B cell (primary cell): ENCODE results near the gene C2orf42. TPM values are rescaled to one million over a fixed set of nuclear protein-coding genes. Genes with fewer than 3 reads are reported as not detected.
"Not testable (repeated sequence)": the region's sequence is repeated elsewhere in the genome, so short reads cannot be mapped to it uniquely, and the experiment has no call there.

Source experiments
- ATAC-seq: fragments of 200-7000 bp; cut with Tn5 transposase; one replicate; pipeline ENCODE4 v1.10.0; 2021; ENCODE audit warnings: low read depth, mild to moderate bottlenecking, moderate number of reproducible peaks, moderate library complexity
- CTCF ChIA-PET: fragments of 350-600 bp; sonication (Branson Sonifier 250); formaldehyde crosslinking; loops from one replicate; lab custom pipeline; 2021; ENCODE audit warnings: antibody characterized with exemption, inconsistent platforms; lab: Charles Lee
- POLR2A ChIA-PET: fragments of 350-600 bp; sonication (Branson Sonifier 250); formaldehyde crosslinking; loops from one replicate; lab custom pipeline; 2021; ENCODE audit warnings: antibody characterized with exemption; lab: Charles Lee
- DNase-seq: peaks from one replicate; pipeline ENCODE4 v3.0.0; 2013
- H2AFZ ChIP-seq: 2 replicates; pipeline ENCODE4 v1.6.1; 2012; ENCODE audit warnings: mild to moderate bottlenecking, low read depth, low read length; ENCODE audit not compliant: insufficient read depth, poor library complexity, severe bottlenecking
- H3K27ac ChIP-seq, 2 donors: 1 replicate in 1 of 2; 2 replicates in 1 of 2; pipeline ENCODE4 v1.5.1; 2012 to 2013; ENCODE audit warnings: low read length in 2 of 2, mild to moderate bottlenecking in 2 of 2, moderate library complexity in 1 of 2
- H3K27me3 ChIP-seq, 4 experiments: fragments of 200-600 bp in 1 of 4; sonication (generic) in 1 of 4; replicated peaks in 1 of 4; 1 replicate in 2 of 4; 2 replicates in 2 of 4; pipeline versions ENCODE4 v1.6.1 to v1.7.0; 2013 to 2016; ENCODE audit warnings: low read length in 3 of 4, mild to moderate bottlenecking in 2 of 4, mixed read lengths in 1 of 4, moderate library complexity in 1 of 4; ENCODE audit not compliant: insufficient read depth in 4 of 4, control insufficient read depth in 3 of 4; ENCODE audit errors: control extremely low read depth in 1 of 4
- H3K36me3 ChIP-seq, 2 experiments: replicated peaks in 1 of 2; 1 replicate in 1 of 2; 2 replicates in 1 of 2; pipeline versions ENCODE4 v1.6.1 to v1.7.1; 2013; ENCODE audit warnings: low read length in 1 of 2; ENCODE audit not compliant: insufficient read depth in 2 of 2, control insufficient read depth in 1 of 2; ENCODE audit errors: control extremely low read depth in 1 of 2, extremely low read depth in 1 of 2
- H3K4me1 ChIP-seq, 2 donors: fragments of 200-600 bp in 1 of 2; sonication (generic) in 1 of 2; 1 replicate in 1 of 2; 2 replicates in 1 of 2; pipeline versions ENCODE4 v1.5.1 to v1.6.1; 2013 to 2017; ENCODE audit warnings: low read length in 2 of 2; ENCODE audit not compliant: control insufficient read depth in 2 of 2, insufficient read depth in 2 of 2
- H3K4me2 ChIP-seq: replicated peaks from 2 replicates; pipeline ENCODE3; 2012; ENCODE audit warnings: mild to moderate bottlenecking, low read depth, low read length; ENCODE audit not compliant: poor library complexity, severe bottlenecking
- H3K4me3 ChIP-seq, 5 experiments: fragments of 200-600 bp in 1 of 5; sonication (generic) in 1 of 5; 1 replicate in 3 of 5; 2 replicates in 2 of 5; pipeline versions ENCODE4 v1.5.1 to v1.7.0; 2011 to 2016; ENCODE audit warnings: low read length in 4 of 5, mild to moderate bottlenecking in 4 of 5, low read depth in 2 of 5, control low read depth in 1 of 5, moderate library complexity in 1 of 5; ENCODE audit not compliant: insufficient read depth in 1 of 5; ENCODE audit errors: control extremely low read depth in 1 of 5, extremely low read depth in 1 of 5
- H3K79me2 ChIP-seq: fragments of 200-600 bp; sonication (generic); one replicate; pipeline ENCODE4 v1.6.0; 2016; ENCODE audit warnings: low read length; ENCODE audit not compliant: control insufficient read depth, insufficient read depth
- H3K9ac ChIP-seq: fragments of 200-600 bp; sonication (generic); 2 replicates; pipeline ENCODE4 v1.6.1; 2017; ENCODE audit warnings: mild to moderate bottlenecking, low read length, moderate library complexity
- H3K9me3 ChIP-seq, 3 donors: one replicate each; pipeline versions ENCODE4 v1.6.1 to v1.7.1; 2013; ENCODE audit warnings: low read length in 2 of 3; ENCODE audit not compliant: control insufficient read depth in 2 of 3, insufficient read depth in 1 of 3; ENCODE audit errors: control extremely low read depth in 1 of 3
- H4K20me1 ChIP-seq: 2 replicates; pipeline ENCODE4 v1.6.0; 2012; ENCODE audit warnings: mild to moderate bottlenecking, low read length; ENCODE audit not compliant: insufficient read depth, control insufficient read depth, poor library complexity, severe bottlenecking
- H3K27ac Mint-ChIP-seq: one replicate; pipeline ENCODE4 v1.8.0; 2021; ENCODE audit warnings: mixed read lengths
- H3K27me3 Mint-ChIP-seq: one replicate; pipeline ENCODE4 v1.8.0; 2021; ENCODE audit warnings: mixed read lengths
- H3K4me1 Mint-ChIP-seq: one replicate; pipeline ENCODE4 v1.8.0; 2021; ENCODE audit warnings: mixed read lengths
- H3K4me3 Mint-ChIP-seq: one replicate; pipeline ENCODE4 v1.8.0; 2021; ENCODE audit warnings: mixed read lengths
- H3K9me3 Mint-ChIP-seq: one replicate; pipeline ENCODE4 v1.8.0; 2022; ENCODE audit warnings: mixed read lengths; ENCODE audit not compliant: insufficient read depth
- EZH2 ChIP-seq: IDR thresholded peaks from 2 replicates; pipeline ENCODE4 v1.6.1; 2012; ENCODE audit warnings: borderline replicate concordance, low read depth, mild to moderate bottlenecking, moderate library complexity, low read length; ENCODE audit not compliant: insufficient read depth, poor library complexity, severe bottlenecking
- WGBS: methylation state at CpG from one replicate; pipeline ENCODE4 v1.1.5; 2013; ENCODE audit warnings: missing lambda C conversion rate; ENCODE audit not compliant: insufficient coverage; 5-methylcytosine and 5-hydroxymethylcytosine counted together
- intact Hi-C: fragments of 100-400 bp; cut with micrococcal nuclease; formaldehyde crosslinking; loops from one replicate; pipeline ENCODE4 v1.10.0; 2022
- polyA plus RNA-seq: library from polyadenylated mRNA; depleted of rRNA; stranded (reverse); fragments of >200 nt; gene quantifications from 2 replicates; pipeline ENCODE4 v1.2.3, GENCODE V29; 2012
- total RNA-seq, 2 donors: library from RNA; stranded (reverse); fragments of 120-200 nt in 1 of 2; gene quantifications; 1 replicate in 1 of 2; 2 replicates in 1 of 2; pipeline versions ENCODE4 v1.2.3 to v1.2.4, GENCODE V29; 2013 to 2022
- TF ChIP-seq, protein P1 (sequence below): fragments of 200-600 bp; IDR thresholded peaks from one replicate; pipeline ENCODE4 v1.8.0; 2022; ENCODE audit warnings: antibody characterized with exemption, mild to moderate bottlenecking

The C2orf42 gene
- total and polyA plus RNA-seq, 2 donors (not counting 1 experiment from before 2014, with no cell fraction given) = 13.0 to 42.9 TPM

DNA sequence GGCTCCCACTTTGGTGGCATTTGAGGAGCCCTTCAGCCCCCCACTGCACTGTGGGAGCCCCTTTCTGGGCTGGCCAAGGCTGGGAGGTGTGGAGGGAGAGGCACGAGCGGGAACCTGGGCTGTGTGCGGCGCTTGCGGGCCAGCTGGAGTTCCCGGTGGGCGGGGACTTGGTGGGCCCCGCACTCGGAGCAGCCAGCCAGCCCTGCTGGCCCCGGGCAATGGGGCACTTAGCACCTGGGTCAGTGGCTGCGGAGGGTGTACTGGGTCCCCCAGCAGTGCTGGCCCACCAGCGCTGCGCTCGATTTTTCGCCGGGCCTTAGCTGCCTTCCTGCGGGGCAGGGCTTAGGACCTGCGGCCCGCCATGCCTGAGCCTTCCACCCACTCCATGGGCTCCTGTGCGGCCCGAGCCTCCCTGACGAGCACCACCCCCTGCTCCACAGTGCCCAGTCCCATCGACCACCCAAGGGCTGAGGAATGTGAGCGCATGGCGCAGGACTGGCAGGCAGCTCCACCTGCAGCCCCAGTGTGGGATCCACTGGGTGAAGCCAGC lies 42.5 kb downstream of the C2orf42 start:
- H3K9me3 ChIP-seq, POLR2A ChIA-PET, H3K9me3 Mint-ChIP-seq, H3K79me2 ChIP-seq, H2AFZ ChIP-seq, H3K27me3 ChIP-seq, H3K9ac ChIP-seq, intact Hi-C loops, H4K20me1 ChIP-seq, H3K27me3 Mint-ChIP-seq, H3K4me2 ChIP-seq, H3K4me3 ChIP-seq, H3K27ac ChIP-seq, ATAC-seq, DNase-seq, H3K27ac Mint-ChIP-seq, H3K4me3 Mint-ChIP-seq: not testable (repeated sequence)
- CTCF ChIA-PET = interaction anchor here (0.6 to 8.7 kb wide), 2 partner anchors 23 to 235 kb away, joined by 5 to 105 read pairs; partner anchors contain the start of gene MXD1
- over 99% methylated on average over 18 of the region's 25 CpGs for WGBS
- Histone ChIP-seq H3K4me1 (peaks cover 8 to 11% of the 10 kb centered on the region in 2 donors), H3K36me3 (peaks cover 1 to 16% of the 10 kb centered on the region in 2 experiments)
- H3K4me1 Mint-ChIP-seq = peaks cover 20% of the 10 kb centered on the region

- Histone ChIP-seq H3K4me1 (peaks cover 18 to 23% of the 10 kb centered on the region in 2 donors), H4K20me1 (no peaks in the 10 kb centered on the region), H3K4me2 (peak overlapping the region; percentile 15), H3K9ac (no peak overlapping the region), H3K36me3 (peaks cover 0 to 10% of the 10 kb centered on the region in 2 experiments), H3K27me3 (no peaks in the 10 kb centered on the region), H3K4me3 (no peak overlapping the region), H3K79me2 (peaks cover 7% of the 10 kb centered on the region), H2AFZ (no peak overlapping the region), H3K27ac (no peak overlapping the region), H3K9me3 (no peaks in the 10 kb centered on the region)
- 94% methylated on average over 7 of the region's 9 CpGs for WGBS
- DNase-seq (no peak), ATAC-seq (no peak)
- Mint-ChIP-seq H3K9me3 (no peaks in the 10 kb centered on the region), H3K27ac (peak overlapping the region; percentile 32), H3K4me1 (peaks cover 34% of the 10 kb centered on the region), H3K27me3 (no peaks in the 10 kb centered on the region), H3K4me3 (no peak overlapping the region)
- TF ChIP-seq EZH2 = no peak
- TF ChIP-seq, protein P1, sequence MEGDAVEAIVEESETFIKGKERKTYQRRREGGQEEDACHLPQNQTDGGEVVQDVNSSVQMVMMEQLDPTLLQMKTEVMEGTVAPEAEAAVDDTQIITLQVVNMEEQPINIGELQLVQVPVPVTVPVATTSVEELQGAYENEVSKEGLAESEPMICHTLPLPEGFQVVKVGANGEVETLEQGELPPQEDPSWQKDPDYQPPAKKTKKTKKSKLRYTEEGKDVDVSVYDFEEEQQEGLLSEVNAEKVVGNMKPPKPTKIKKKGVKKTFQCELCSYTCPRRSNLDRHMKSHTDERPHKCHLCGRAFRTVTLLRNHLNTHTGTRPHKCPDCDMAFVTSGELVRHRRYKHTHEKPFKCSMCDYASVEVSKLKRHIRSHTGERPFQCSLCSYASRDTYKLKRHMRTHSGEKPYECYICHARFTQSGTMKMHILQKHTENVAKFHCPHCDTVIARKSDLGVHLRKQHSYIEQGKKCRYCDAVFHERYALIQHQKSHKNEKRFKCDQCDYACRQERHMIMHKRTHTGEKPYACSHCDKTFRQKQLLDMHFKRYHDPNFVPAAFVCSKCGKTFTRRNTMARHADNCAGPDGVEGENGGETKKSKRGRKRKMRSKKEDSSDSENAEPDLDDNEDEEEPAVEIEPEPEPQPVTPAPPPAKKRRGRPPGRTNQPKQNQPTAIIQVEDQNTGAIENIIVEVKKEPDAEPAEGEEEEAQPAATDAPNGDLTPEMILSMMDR = no peak
- intact Hi-C loops = no loop called here
- ChIA-PET CTCF (interaction anchor here (8.7 kb wide), 1 partner anchor 233 kb away, joined by 105 read pairs; the partner anchor contains the start of gene MXD1), POLR2A (no interaction called here)
Observed at GRCh38 chr2:70145851-70146739, 44.7 kb downstream of the C2orf42 start.
